Breast epithelium (tissue), 3 donors: ENCODE data around the gene EML6.

Experiments
- CTCF ChIP-seq, 3 donors: fragments of 450-650 bp; IDR thresholded peaks; one replicate each; pipeline ENCODE4 v1.5.1; 2016 to 2017; ENCODE audit warnings: antibody characterized with exemption in 3 of 3, mild to moderate bottlenecking in 3 of 3, moderate library complexity in 3 of 3
- POLR2A ChIP-seq: fragments of 450-650 bp; IDR thresholded peaks from one replicate; pipeline ENCODE4 v1.6.1; 2016; ENCODE audit warnings: antibody characterized with exemption, mild to moderate bottlenecking, moderate library complexity

GRCh38 chr2:54863660-54864059, 140.2 kb downstream of the EML6 start:
- TF ChIP-seq CTCF (IDR thresholded peaks at IDR 0.05) (no peak), POLR2A (no peak)
